Mesenchymal stem cell (in vitro differentiated cells and primary cell): ENCODE data around the gene PIGT.
A peak's percentile ranks its signal among the peaks of the same experiment; 100 is the strongest.

Experiments used
- DNase-seq: peaks from one replicate; pipeline ENCODE4 v3.0.0-alpha.2; 2013
- H2AFZ ChIP-seq: one replicate; pipeline ENCODE4 v1.6.1; 2013; ENCODE audit warnings: low read depth, mild to moderate bottlenecking, control low read depth, inconsistent platforms, low read length, moderate library complexity
- H2AK5ac ChIP-seq: 2 replicates; pipeline ENCODE4 v1.6.1; 2013; ENCODE audit warnings: low read length, moderate library complexity, mild to moderate bottlenecking, inconsistent platforms; ENCODE audit not compliant: severe bottlenecking
- H2BK120ac ChIP-seq: one replicate; pipeline ENCODE4 v1.6.1; 2013; ENCODE audit warnings: low read depth, mild to moderate bottlenecking, inconsistent platforms, low read length, moderate library complexity
- H2BK12ac ChIP-seq, 2 experiments: one replicate each; pipeline ENCODE4 v1.6.1; 2013; ENCODE audit warnings: inconsistent platforms in 2 of 2, low read length in 2 of 2, mild to moderate bottlenecking in 2 of 2, moderate library complexity in 2 of 2, control low read depth in 1 of 2
- H2BK15ac ChIP-seq: one replicate; pipeline ENCODE4 v1.6.1; 2013; ENCODE audit warnings: mild to moderate bottlenecking, low read depth, inconsistent platforms; ENCODE audit not compliant: poor library complexity, severe bottlenecking
- H2BK5ac ChIP-seq: 2 replicates; pipeline ENCODE4 v1.6.1; 2013; ENCODE audit warnings: low read depth, mild to moderate bottlenecking, low read length, control low read depth, inconsistent platforms; ENCODE audit not compliant: poor library complexity, severe bottlenecking
- H3K14ac ChIP-seq, 2 experiments: one replicate each; pipeline ENCODE4 v1.6.1; 2013; ENCODE audit warnings: inconsistent platforms in 2 of 2, low read length in 2 of 2, control low read depth in 1 of 2, mild to moderate bottlenecking in 1 of 2, moderate library complexity in 1 of 2
- H3K18ac ChIP-seq, 2 experiments: one replicate each; pipeline ENCODE4 v1.6.1; 2013; ENCODE audit warnings: inconsistent platforms in 2 of 2, low read length in 2 of 2, control low read depth in 1 of 2, low read depth in 1 of 2, mild to moderate bottlenecking in 1 of 2
- H3K23ac ChIP-seq, 2 experiments: one replicate each; pipeline ENCODE4 v1.6.1; 2013; ENCODE audit warnings: inconsistent platforms in 2 of 2, low read length in 2 of 2, mild to moderate bottlenecking in 2 of 2, moderate library complexity in 2 of 2, control low read depth in 1 of 2
- H3K27ac ChIP-seq: 2 replicates; pipeline ENCODE4 v1.5.1; 2013; ENCODE audit warnings: mild to moderate bottlenecking, moderate library complexity, low read length, control low read depth, inconsistent platforms; ENCODE audit not compliant: poor library complexity, severe bottlenecking
- H3K27me3 ChIP-seq, 2 experiments: 2 replicates each; pipeline versions ENCODE4 v1.6.1 to v1.7.0; 2013; ENCODE audit warnings: low read length in 2 of 2, mild to moderate bottlenecking in 2 of 2, moderate library complexity in 2 of 2, control low read depth in 1 of 2, inconsistent platforms in 1 of 2; ENCODE audit not compliant: control insufficient read depth in 1 of 2, insufficient read depth in 1 of 2
- H3K36me3 ChIP-seq, 2 experiments: 2 replicates each; pipeline versions ENCODE4 v1.6.1 to v1.7.0; 2013; ENCODE audit warnings: low read length in 2 of 2, control low read depth in 1 of 2, inconsistent platforms in 1 of 2, low read depth in 1 of 2, mild to moderate bottlenecking in 1 of 2; ENCODE audit not compliant: insufficient read depth in 2 of 2, control insufficient read depth in 1 of 2
- H3K4ac ChIP-seq, 2 experiments: one replicate each; pipeline ENCODE4 v1.6.1; 2013; ENCODE audit warnings: inconsistent platforms in 2 of 2, low read length in 2 of 2, mild to moderate bottlenecking in 2 of 2, moderate library complexity in 2 of 2, control low read depth in 1 of 2, low read depth in 1 of 2
- H3K4me1 ChIP-seq: 2 replicates; pipeline ENCODE4 v1.6.1; 2013; ENCODE audit warnings: low read depth, low read length, control low read depth; ENCODE audit not compliant: control insufficient read depth, insufficient read depth
- H3K4me2 ChIP-seq: 2 replicates; pipeline ENCODE4 v1.6.1; 2013; ENCODE audit warnings: low read length, mild to moderate bottlenecking, inconsistent platforms; ENCODE audit not compliant: poor library complexity, severe bottlenecking
- H3K4me3 ChIP-seq, 2 experiments: 2 replicates each; pipeline versions ENCODE4 v1.5.1 to v1.7.0; 2013; ENCODE audit warnings: low read length in 2 of 2, mild to moderate bottlenecking in 2 of 2, control low read depth in 1 of 2, low read depth in 1 of 2; ENCODE audit not compliant: insufficient read depth in 1 of 2
- H3K79me1 ChIP-seq: replicated peaks from 2 replicates; pipeline ENCODE4 v1.6.1; 2013; ENCODE audit warnings: mild to moderate bottlenecking, control low read depth, low read length, inconsistent platforms; ENCODE audit not compliant: poor library complexity, severe bottlenecking
- H3K9ac ChIP-seq: 2 replicates; pipeline ENCODE4 v1.7.0; 2013; ENCODE audit warnings: mild to moderate bottlenecking, low read length, moderate library complexity
- H3K9me3 ChIP-seq: 2 replicates; pipeline ENCODE4 v1.7.0; 2013; ENCODE audit warnings: mild to moderate bottlenecking, low read length; ENCODE audit not compliant: control insufficient read depth
- H4K8ac ChIP-seq: one replicate; pipeline ENCODE4 v1.6.1; 2013; ENCODE audit warnings: inconsistent platforms, mild to moderate bottlenecking, low read length, moderate library complexity
- H4K91ac ChIP-seq: one replicate; pipeline ENCODE4 v1.6.1; 2013; ENCODE audit warnings: mild to moderate bottlenecking, low read length, inconsistent platforms
- WGBS: methylation state at CpG from one replicate; pipeline ENCODE4 v1.1.7; 2013; ENCODE audit warnings: mixed read lengths; 5-methylcytosine and 5-hydroxymethylcytosine counted together

The PIGT gene

GRCh38 chr20:45450097-45450818 is 34.3 kb downstream of the PIGT start:
- Histone ChIP-seq H2BK15ac (no peak overlapping the region), H2AK5ac (no peak overlapping the region), H3K4me2 (no peak overlapping the region), H3K36me3 (no peaks in the 10 kb centered on the region), H3K23ac (no peak overlapping the region), H3K4me1 (no peaks in the 10 kb centered on the region), H3K27me3 (peaks cover 41 to 48% of the 10 kb centered on the region in 2 experiments), H3K4me3 (no peak overlapping the region), H3K79me1 (no peaks in the 10 kb centered on the region), H2BK120ac (no peak overlapping the region), H4K8ac (no peak overlapping the region), H4K91ac (no peak overlapping the region), H2AFZ (no peak overlapping the region), H3K14ac (no peak overlapping the region), H2BK5ac (no peak overlapping the region), H3K4ac (no peak overlapping the region), H3K27ac (no peak overlapping the region), H2BK12ac (no peak overlapping the region), H3K9me3 (no peaks in the 10 kb centered on the region), H3K9ac (no peak overlapping the region), H3K18ac (no peak overlapping the region)
- WGBS: 86% methylated on average over 4 of the region's 5 CpGs
- peak; percentile 33 for DNase-seq

- Histone ChIP-seq H4K91ac (no peak overlapping the region), H2BK12ac (no peak overlapping the region), H2BK5ac (no peak overlapping the region), H3K4me3 (no peak overlapping the region), H2BK120ac (no peak overlapping the region), H2BK15ac (no peak overlapping the region), H3K9ac (no peak overlapping the region), H3K4me1 (no peaks in the 10 kb centered on the region), H3K4ac (no peak overlapping the region), H3K79me1 (no peaks in the 10 kb centered on the region), H3K9me3 (no peaks in the 10 kb centered on the region), H2AFZ (no peak overlapping the region), H4K8ac (no peak overlapping the region), H3K14ac (no peak overlapping the region), H3K18ac (no peak overlapping the region), H3K23ac (no peak overlapping the region), H3K4me2 (no peak overlapping the region), H2AK5ac (no peak overlapping the region), H3K36me3 (no peaks in the 10 kb centered on the region), H3K27me3 (peaks cover 32 to 36% of the 10 kb centered on the region in 2 experiments), H3K27ac (no peak overlapping the region)
- 33% methylated on average over 1 of the region's 4 CpGs for WGBS
- no peak for DNase-seq
Measured at GRCh38 chr20:45452238-45452637, 36.3 kb downstream of the PIGT start.

DNA sequence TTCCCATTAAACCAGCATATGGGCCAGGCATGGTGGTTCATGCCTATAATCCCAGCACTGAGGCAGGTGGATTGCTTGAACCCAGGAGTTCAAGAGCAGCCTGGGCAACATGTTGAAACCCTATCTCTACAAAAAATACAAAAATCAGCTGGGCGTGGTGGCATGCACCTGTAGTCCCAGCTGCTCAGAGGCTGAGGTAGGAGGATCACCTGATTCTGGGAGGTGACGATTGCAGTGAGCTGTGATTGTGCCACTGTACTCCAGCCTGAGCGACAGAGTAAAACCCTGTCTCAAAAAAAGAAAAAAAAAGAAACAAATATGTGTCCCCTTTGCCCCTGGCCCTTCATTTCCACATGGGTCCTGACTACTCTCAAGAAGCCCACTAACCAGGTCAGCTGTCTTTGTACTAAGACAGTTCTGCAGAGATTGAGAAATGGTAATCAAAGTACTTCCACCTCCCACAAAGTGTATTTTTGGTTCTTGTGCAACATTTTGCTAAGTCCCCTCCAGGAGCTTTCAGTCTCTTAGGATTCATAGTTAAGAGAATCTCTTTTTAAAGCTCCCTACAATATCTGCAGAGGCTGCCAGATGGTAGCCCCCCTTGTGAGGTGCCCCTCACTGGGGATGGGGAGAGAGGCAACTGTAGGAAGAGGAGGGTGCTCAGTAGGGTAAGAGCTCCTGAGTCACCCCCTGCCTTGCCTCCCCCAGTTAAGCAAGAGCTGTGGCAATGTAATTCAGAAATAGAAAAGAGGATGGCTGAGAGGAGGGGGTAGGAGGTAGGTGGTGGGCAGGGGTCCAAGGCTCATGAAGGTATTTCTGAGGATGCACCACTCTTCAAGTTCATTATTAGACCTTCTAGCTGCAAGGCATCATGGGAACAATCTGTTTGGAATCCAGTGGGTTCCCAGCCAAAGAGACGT is 37.1 kb downstream of the PIGT start:
- Histone ChIP-seq H2BK12ac (no peak overlapping the region), H3K9me3 (no peaks in the 10 kb centered on the region), H4K91ac (no peak overlapping the region), H2AK5ac (no peak overlapping the region), H3K79me1 (no peaks in the 10 kb centered on the region), H3K18ac (no peak overlapping the region), H3K4ac (no peak overlapping the region), H3K4me2 (no peak overlapping the region), H2AFZ (no peak overlapping the region), H3K14ac (no peak overlapping the region), H3K23ac (no peak overlapping the region), H3K4me1 (no peaks in the 10 kb centered on the region), H3K27me3 (peaks cover 24 to 30% of the 10 kb centered on the region in 2 experiments), H3K9ac (no peak overlapping the region), H4K8ac (no peak overlapping the region), H2BK5ac (no peak overlapping the region), H3K4me3 (no peak overlapping the region), H2BK15ac (no peak overlapping the region), H3K27ac (no peak overlapping the region), H3K36me3 (no peaks in the 10 kb centered on the region), H2BK120ac (no peak overlapping the region)
- no peak for DNase-seq
- WGBS: 78% methylated on average over 3 of the region's 4 CpGs

DNA sequence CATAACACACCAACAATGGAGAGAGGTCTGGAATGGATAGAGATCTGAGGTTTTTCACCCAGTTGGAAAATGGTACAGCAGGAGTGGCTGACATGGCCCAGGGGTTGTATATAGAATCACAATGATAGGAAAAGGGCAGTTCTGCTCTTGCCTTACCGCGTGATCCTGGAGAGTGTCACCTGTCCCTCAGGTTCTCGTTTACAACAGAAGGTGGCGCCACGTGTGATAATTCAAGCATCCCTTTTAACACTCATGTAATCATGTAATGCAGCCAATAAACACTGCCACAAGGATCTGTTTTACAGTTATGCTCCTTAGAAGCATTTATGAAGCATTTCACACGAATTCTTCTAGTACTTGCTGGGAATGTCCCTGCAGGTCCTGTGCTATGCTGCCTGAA is 40.7 kb downstream of the PIGT start:
- H3K18ac ChIP-seq: no peak overlapping the region
- no peak overlapping the region for H2AFZ ChIP-seq
- no peak for DNase-seq
- no peaks in the 10 kb centered on the region for H3K9me3 ChIP-seq
- 14% methylated on average over 6 of the region's 6 CpGs for WGBS
- H2BK5ac ChIP-seq: no peak overlapping the region
- no peak overlapping the region for H3K27ac ChIP-seq
- no peak overlapping the region for H4K91ac ChIP-seq
- no peak overlapping the region for H2BK120ac ChIP-seq
- H3K23ac ChIP-seq: no peak overlapping the region
- H3K9ac ChIP-seq: no peak overlapping the region
- H2AK5ac ChIP-seq: no peak overlapping the region
- no peak overlapping the region for H4K8ac ChIP-seq
- no peak overlapping the region for H3K4ac ChIP-seq
- H3K4me3 ChIP-seq: no peak overlapping the region
- H3K36me3 ChIP-seq: no peaks in the 10 kb centered on the region
- H2BK12ac ChIP-seq: no peak overlapping the region
- H3K27me3 ChIP-seq: peaks cover 26 to 30% of the 10 kb centered on the region in 2 experiments
- no peak overlapping the region for H2BK15ac ChIP-seq
- no peak overlapping the region for H3K4me2 ChIP-seq
- no peaks in the 10 kb centered on the region for H3K4me1 ChIP-seq
- H3K14ac ChIP-seq: no peak overlapping the region
- H3K79me1 ChIP-seq: no peaks in the 10 kb centered on the region
